ENCODE measurements around the gene SMARCC1.

SMARCC1 gene

DNA sequence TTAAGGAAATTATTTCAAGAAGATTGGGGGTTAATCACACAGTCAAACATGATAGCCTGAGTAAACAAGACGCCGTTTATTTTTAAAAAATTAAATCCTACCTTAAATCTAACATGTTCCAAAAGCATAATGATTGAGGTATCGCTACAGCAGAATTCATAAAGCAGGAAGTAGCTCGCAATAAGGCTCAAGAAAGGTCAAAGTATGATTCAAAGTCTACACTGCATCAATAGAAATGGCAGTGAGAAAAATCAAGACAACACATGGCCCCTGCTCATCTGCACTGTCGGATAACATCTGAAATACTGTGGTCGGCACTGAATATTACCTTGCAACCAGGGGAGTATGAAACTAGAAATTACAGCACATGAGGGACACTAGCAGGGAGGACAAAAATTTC is 93.2 kb downstream of the SMARCC1 start:
- no peak for DNase-seq

GRCh38 chr3:47685037-47685436 is 96.7 kb downstream of the SMARCC1 start:
- no peak for DNase-seq

GRCh38 chr3:47681016-47681415 is 100.7 kb downstream of the SMARCC1 start:
- DNase-seq: no peak

DNA sequence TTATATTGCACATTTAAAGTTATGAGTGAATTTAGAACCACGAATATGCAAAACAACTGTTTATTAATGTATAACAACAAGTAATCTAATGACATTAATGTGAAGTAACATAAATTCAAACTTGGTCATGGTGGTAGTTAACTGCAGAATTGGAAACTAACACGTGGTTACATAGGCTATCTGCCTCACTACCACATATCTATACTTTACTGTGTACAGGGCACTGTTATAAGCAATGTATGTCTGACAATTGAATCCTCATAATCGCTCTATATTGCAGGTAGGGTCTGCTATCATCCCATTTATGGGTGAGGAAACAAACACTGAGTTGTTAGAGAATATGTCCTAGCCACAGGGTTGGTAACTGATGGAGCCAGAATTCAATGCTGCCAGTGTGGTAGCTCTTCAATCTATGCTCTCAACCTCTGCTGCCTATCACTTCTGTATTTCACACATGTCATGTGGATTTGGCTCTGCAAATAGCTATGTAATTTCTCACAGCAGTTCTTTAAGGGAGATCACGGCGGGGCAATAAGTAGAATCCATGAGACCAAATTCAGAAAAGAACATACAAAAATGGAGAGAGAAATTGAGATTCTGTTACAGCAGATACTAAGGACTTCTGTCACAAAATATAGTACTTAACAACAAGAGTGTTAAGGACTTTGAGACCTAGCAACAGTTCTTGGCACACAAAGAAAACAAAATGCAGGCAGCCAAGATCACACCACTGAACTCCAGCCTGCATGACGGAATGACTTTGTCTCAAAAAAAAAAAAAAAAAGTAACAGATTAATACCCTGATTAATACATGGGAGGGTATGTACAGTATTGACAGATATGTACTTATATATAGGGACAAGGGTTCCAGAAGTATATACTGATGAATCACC is 103.0 kb downstream of the SMARCC1 start:
- DNase-seq: no peak

DNA sequence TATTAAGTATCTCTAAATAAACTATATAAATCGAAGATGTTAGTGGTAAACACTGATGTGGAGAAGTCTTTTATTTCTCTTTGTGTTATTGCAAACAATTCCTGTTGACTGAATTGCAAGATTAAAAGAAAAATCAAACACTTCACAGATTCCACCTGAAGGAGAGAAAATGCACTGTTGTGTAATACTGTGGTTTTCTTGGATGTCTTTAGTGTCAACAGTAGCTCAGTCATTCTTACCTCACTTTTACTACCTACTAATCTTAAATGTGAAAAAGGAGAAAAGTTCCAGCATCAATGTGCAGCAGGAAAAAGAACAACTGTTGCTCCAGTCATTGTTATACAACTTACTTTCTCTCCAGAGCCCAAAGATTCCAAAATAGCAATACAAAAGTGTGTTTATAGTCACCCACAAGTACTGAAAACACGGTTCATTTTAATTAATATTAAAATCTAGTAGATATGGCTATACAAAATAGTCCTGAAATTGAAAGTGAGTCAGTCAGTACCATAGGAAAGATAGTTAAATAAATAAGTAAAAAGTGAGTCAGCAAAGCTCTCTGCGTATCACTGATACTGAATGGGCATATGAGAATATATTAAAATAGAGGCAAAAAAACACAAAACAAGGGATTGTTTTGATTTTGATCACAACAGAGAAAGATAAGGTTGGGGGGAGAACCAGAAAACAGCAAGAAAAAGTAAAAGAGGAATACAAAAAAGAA is 112.5 kb downstream of the SMARCC1 start:
- no peak for DNase-seq

DNA sequence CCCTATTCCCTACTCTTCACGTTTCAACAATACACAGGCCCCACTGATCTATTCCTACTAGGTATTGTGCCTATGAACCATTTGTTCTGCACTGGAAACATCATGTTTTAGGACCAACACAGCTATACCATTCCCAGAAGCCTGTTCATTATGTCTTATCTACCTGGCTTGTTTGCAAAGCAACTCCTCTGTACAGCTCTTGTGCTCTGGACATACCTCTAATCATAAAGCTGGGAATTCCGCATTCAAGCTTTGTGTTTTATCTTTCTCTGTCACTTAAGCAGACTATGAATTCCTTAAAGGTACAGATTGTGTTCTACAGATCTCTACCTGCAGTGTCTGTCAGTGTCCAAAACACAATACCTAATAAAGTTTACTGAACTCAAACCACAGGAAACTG is 115.6 kb downstream of the SMARCC1 start:
- no peak for DNase-seq

GRCh38 chr3:47664519-47664918 is 117.2 kb downstream of the SMARCC1 start:
- DNase-seq: no peak

- DNase-seq: no peak
Observed at GRCh38 chr3:47663630-47664240, 118.0 kb downstream of the SMARCC1 start.

DNA sequence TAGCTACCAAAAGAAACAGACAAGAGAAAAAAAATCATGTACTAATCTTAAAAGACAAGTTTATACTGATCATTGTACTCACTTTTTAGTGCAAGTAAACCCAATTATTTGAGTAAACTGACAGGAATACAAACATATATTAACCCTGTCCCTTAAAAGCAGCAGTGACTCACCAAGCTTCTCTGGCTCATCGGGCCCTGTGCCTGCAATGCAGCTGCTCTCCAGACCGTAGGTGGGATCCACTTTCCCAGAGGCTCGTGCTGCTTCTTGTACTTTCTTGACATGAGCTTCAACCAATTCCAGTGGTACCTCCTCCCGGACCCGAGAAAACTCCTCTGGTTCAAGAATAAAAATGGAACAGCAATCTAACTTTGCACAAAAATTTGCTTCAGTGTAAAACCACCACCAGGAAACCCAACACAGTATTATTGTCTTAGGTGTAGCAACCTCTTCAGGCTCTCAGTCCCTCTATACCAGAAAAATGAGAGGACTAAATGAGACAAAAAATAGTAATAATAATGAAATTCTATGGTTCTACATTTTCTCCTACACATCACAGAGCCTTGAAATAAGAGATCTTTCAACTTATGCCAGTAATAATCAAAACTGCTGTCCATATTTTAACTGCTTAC is 120.5 kb downstream of the SMARCC1 start:
- no peak for DNase-seq

DNA sequence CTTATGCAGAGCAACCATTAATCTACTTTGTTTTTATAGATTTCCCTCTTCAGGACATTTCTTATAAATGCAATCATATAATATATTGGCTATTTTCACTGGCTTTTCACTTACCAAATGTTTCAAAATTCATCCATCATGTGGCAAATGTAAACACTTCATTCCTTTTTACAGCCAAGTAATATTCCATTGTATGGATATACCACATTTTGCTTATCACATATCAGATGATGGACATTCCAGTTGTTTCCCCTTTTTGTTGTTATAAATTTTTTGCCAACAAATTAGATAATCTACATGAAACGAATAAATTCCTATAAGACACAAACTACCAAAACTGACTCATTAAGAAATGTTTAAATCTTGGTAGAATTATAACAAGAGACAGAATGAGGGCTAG is 123.2 kb downstream of the SMARCC1 start:
- no peak for DNase-seq

DNA sequence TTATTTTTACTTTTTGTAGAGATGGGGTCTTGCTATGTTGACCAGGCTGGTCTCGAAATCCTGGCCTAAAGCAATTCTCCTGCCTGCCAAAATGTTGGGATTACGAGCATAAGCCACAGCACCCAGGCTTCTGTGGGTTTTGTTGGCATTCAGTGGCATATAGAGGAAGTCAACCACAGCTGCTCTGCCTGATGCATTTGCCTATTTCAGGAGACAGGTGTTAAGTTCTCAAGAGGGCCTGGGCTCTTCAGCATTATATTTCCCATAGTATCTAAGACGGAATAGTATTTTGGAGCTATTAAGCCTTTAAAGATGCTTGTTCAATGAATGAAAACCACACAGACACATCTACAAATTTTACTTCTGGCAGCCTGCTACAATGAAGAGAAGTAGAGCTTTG is 129.6 kb downstream of the SMARCC1 start:
- DNase-seq: no peak

DNA sequence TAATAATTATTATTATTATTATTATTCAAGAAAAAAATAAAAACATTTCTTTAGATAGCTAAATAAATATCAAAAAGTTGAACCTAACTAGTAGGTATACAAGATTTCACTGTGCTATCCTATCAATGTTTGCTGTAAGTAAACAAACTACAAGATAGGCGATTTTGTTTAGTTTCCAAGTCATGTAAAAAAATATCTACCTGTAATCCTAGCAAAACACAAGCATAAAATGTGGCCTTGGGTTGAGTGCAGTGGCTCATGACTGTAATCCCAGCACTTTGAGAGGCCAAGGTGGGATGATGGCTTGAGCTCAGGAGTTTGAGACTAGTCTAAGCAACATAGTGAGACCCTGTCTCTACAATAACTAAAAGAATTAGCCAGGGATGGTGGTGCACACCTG is 131.4 kb downstream of the SMARCC1 start:
- DNase-seq: no peak

GRCh38 chr3:47647550-47647949 is 134.1 kb downstream of the SMARCC1 start:
- no peak for DNase-seq

- no peak for DNase-seq
Observed at GRCh38 chr3:47646362-47646761, 135.3 kb downstream of the SMARCC1 start.

DNA sequence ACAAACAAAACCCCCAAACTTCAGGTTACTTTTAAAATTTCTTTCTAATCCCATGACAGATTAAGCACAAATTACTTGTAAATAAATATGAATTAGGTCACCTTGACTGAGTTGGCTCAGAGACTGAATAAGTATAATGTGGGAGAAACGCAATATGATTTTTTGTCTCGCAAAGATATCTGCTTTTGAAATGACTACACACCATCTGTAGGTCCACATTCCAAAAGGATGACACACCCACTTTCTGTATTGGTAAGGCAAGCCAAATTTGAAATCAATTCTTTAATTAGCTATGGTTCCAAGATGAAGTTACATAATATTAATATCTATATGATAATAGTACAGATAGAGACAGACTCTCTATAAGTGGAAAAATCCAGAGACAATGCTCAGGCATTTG is 136.1 kb downstream of the SMARCC1 start:
- no peak for DNase-seq

GRCh38 chr3:47643092-47643491 is 138.6 kb downstream of the SMARCC1 start:
- no peak for DNase-seq

DNA sequence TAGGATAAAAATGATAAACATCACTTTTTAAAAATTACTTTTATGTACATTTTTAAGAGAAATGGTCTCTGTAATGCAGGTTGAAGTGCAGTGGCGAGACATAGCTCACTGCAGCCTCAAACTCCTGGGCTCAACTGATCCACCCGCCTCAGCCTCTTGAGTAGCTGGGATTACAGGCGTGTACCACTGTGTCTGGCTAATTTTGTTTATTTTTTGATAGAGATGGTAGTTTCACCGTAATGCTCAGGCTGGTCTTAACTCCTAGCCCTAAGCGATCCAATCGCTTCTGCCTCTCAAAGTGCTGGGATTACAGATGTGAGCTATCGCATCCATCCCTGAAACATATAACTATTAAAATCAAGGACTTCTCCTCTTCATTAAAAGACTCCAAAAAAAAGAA is 140.0 kb downstream of the SMARCC1 start:
- DNase-seq: no peak

DNA sequence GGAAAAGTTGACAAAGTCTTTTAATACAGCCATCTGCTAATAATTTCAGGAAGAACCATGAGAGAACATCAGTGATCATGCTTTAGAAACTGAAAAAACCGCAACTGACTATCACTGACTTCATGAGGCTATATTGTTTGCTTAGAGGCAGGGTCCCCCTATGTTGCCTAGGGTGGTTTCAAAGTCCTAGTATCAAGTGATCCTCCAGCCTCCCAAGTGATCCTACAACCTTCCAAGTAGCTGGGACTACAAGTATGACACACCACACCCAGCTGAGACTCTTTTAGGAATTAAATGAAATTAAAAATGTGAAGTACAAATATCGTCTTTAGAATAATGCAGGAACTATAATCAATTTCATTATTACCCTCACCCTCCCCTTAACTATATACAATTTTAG is 144.8 kb downstream of the SMARCC1 start:
- no peak for DNase-seq

GRCh38 chr3:47636225-47636624 is 145.5 kb downstream of the SMARCC1 start:
- DNase-seq: no peak

GRCh38 chr3:47635536-47635935 is 146.2 kb downstream of the SMARCC1 start:
- DNase-seq: no peak

DNA sequence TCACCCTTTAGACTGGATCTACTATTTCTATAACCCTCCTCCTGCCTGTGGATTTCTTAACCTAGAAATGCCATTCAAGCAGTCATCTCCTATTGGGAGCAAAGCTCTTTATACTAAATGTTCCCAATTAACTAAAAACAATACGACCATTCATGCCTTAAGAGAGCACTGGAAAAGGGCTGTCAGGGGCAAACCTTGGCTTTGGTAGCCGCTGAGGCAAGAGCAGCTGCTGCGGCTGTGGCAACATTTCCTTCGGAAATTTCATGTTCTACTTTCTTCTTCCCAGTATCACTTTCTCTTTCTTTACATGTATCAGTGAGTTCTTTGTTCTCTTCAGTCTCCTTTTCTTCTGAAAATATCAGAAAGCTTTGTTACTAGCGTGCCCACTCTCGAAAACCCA is 146.7 kb downstream of the SMARCC1 start:
- DNase-seq: no peak

DNA sequence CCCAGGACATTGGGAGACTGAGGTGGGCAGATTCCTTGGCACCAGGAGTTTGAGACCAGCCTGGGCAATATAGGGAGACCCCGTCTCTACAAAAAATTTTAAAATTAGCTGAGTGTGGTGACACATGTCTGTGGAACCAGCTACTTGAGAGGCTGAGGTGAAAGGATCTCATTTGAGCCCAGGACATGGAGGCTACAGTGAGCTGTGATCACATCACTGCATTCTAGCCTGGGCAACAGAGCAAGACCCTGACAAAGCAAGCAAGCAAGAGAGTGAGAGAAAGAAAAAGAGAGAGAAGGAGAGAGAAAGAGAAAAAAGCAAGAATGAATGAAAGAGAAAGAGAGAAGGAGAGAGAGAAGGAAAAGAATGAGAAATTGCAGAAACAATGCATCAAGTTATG is 150.9 kb downstream of the SMARCC1 start:
- no peak for DNase-seq

- DNase-seq: no peak
Observed at GRCh38 chr3:47629770-47630169, 151.9 kb downstream of the SMARCC1 start.
